ENCODE results near the gene C1orf122.

The C1orf122 gene

DNA sequence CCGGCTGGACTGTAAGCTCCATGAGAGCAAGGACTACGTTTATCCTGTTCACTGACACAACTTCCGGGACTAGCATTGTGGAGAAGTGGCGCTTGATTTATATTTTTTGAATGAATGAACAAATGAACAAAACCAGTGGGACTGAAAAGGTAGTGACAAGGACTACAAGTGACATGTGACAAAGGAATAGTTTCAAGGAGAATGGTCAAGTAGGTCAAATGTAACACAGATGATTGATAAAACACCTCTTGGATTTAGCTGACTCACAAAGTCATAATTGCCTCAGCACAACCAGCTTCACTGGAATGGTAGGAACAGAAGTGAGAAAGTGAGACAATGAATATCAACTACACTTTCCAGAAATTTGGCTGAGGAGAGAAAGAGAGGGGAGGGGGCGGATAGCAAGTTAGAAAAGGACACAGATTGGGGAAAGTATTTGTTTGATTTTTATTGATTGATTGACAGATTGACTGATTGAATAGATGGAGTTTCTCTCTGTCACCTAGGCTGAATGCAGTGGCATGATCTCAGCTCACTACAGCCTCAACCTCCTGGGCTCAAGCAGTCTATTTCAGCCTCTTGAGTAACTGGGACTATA lies 37.6 kb downstream of the C1orf122 start:
- DNase-seq (no peak), ATAC-seq (no peak)

DNA sequence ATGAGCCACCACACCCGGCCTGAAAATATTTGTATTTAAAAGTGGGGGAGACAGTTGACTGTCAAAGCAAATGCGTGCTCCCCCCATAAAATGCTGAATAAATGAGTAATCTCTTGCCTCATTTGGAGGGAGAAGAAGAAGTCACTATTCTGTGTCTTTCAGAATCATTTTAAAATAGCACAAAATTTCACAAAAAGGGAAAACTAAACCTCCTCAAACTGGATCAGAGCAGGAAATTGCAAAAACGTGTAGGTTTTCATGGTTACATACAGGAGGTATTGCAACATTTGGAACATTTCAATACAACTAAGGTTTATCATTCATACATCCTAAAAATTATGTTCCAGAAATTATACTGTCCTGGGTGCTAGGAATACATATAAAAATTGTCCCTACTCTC lies 38.2 kb downstream of the C1orf122 start:
- DNase-seq (no peak), ATAC-seq (no peak)

GRCh38 chr1:37846647-37847339 lies 39.2 kb downstream of the C1orf122 start:
- DNase-seq (no peak), ATAC-seq (no peak)

DNA sequence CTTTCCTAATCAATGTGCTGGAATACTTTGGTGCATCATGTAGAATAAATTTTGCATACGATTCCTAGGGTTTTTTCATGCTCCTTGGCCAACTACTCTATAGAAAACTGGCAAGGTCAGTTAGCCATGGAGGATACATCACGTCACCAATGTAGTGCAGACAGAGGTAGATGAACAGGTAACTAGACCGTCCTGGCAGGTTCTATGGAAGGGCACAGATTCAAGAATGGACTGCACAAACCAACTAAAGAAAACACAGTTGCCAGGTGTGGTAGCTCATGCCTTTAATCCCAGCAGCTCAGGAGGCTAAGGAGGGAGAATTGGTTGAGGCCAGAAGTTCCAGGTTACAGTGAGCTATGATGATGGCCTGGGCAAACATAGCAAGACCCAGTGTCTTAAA lies 41.9 kb downstream of the C1orf122 start:
- ATAC-seq (no peak), DNase-seq (no peak)

DNA sequence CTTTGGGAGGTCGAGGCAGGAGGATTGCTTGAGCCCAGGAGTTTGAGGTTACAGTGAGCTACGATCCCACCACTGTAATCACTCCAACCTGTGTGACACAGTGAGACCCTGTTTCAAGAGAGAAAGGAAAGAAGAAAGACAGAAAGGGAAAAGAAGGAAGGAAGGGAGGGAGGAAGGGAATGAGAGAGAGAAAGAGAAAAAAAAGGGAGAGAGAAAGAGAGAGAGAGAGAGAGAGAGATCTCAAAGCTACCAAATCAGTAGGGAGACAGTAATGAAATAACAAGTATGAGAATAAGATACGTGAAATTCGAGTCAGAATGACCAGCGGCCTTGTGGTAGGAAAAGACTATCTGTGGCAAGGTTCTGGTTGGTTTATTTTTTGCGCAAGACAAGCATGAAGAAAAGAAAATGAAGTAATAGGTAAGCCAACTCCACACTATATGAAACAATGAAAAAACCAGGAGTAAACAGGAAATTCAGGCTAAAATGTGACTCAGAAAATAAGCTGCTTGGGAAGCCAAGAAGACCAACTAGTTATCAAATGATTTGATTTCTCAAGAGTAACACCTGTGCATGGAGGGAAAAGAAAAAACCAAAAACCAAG lies 42.9 kb downstream of the C1orf122 start:
- no peak for DNase-seq
- ATAC-seq = no peak

GRCh38 chr1:37851262-37851661 lies 43.7 kb downstream of the C1orf122 start:
- no peak for ATAC-seq
- DNase-seq = no peak

- ATAC-seq (no peak), DNase-seq (no peak)
Measured at GRCh38 chr1:37851782-37852210, 44.2 kb downstream of the C1orf122 start.

DNA sequence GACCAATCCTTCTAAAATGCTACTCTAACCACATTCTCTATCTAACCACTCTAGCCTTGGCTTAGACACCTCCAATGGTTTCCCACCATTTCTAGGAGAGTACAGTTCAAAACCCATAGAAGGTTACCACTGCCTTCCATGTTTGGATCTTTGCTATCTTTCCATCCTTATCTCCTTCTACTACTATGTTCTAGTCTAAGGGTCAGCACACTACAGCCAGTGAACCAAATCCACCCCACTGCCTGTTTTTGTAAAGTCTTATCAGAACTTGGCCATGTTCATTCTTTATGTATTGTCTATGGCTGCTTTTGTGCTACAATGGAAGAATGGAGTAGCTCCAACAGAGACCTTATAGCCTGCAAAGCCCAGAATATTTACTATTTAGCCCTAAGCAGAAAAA lies 45.6 kb downstream of the C1orf122 start:
- ATAC-seq = no peak
- DNase-seq = no peak

DNA sequence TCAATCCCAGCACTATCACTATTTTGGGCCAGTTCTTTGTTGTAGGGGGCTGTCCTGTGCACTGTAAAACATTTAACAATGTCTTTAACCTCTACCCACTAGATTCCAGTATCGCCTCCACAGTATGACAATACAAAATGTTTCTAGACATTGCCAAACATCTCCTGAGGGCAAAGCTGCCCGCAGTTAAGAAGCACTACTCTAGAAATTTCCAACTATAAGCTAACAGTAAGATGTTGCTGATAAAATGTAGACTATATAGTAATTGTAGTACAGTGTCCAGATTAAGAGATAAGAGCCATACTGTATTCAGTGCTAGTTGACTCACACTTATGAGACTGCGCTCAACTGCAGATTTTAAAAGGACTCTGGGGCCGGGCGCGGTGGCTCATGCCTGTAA lies 46.8 kb downstream of the C1orf122 start:
- ATAC-seq = no peak
- no peak for DNase-seq

Measured in stimulated activated naive CD8-positive, alpha-beta T cell treated with anti-CD3 and anti-CD28 coated beads, Interleukin-15, Interleukin-2, amounts not matched to agents 100 U/mL and 50 U/mL, for 24 hours (primary cell).